Stimulated activated CD4-positive, alpha-beta T cell treated with anti-CD3 and anti-CD28 coated beads, Interleukin-4, amount 100 ng/mL, for 1 hour (primary cell): ENCODE results near the gene HSPA2.
"Not testable (repeated sequence)": the region's sequence is repeated elsewhere in the genome, so short reads cannot be mapped to it uniquely, and the experiment has no call there.

Source experiments
- DNase-seq: peaks from one replicate; pipeline ENCODE4 v3.0.0-alpha.2; 2020

HSPA2 gene

DNA sequence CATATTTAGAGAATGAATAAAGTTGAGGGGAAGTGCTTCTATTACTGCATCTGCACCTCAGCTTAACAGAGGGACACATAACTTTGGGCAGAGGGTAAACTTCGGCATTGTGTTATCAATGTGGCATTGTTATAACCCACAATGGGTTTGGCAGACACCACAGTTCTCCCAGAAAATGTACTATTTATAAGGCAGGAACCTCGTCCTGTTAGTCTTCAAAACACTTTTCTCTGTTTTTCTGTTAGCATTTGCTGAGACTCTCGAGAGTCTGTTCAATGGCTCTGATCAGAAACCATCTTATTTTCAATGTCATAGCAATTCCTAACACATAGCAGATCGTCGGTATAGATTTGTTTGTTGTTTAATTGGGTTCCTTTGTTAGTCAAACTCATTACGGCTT is 23.2 kb downstream of the HSPA2 start:
- DNase-seq, result no peak

- DNase-seq, result no peak
Measured at GRCh38 chr14:64566651-64567122, 26.1 kb downstream of the HSPA2 start.

GRCh38 chr14:64569138-64569631 is 28.6 kb downstream of the HSPA2 start:
- no peak for DNase-seq

- not testable (repeated sequence) for DNase-seq
Measured at GRCh38 chr14:64569646-64570045, 29.1 kb downstream of the HSPA2 start.

DNA sequence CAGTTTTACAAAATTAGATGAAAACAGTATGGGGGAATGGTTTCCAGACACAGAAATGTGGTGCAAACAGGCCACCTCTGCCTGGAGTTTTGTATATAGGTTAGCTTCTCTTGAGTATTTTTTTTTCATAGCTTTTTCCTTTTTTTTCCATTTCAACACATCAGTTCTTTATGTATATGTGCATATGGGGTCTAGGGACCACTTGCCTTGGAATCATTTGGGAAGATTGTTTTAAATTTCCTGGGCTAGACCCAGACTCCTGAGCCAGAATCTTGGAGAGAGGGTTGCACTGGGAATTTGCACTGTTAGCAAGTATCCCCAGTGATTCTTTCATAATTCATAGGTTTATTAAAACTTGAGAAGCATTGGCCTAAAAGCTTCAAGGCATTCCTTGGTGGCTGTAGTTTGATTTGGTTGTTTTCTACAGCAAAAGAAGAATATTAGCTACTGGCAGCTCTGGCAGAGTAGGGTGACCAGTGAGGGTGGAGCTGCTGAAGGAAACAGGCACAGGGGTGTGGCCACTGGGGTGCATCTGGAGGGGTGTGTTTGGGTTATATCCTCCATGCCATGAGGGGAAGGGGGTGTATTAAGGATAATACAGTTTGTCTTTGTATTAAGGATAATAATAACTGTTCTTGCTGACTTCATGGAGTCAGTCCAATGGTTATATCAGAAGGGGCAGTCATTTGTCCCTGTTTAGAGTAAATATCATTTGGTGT is 32.0 kb downstream of the HSPA2 start:
- DNase-seq, result no peak

GRCh38 chr14:64573109-64573508 is 32.6 kb downstream of the HSPA2 start:
- no peak for DNase-seq

- DNase-seq, result no peak
Measured at GRCh38 chr14:64574371-64575107, 34.0 kb downstream of the HSPA2 start.

- no peak for DNase-seq
Measured at GRCh38 chr14:64577211-64577610, 36.7 kb downstream of the HSPA2 start.

DNA sequence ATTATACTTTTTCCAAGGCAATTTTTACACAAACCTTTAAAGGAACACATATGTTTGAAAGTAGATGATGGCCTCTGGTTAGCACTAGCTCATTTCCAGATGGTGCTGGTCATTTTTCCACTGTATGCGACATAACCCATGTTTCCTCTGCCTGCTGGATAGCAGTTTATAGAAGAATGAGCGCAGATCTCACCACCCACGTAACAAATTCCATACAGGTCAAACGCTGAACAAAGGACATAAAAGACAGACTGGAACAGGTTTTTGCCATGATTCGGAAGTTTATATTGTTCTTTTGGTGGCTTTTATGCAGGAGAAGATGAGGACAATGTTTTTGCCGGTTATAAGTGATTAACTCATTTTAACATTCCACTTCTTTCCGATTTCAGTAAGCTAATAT is 39.9 kb downstream of the HSPA2 start:
- DNase-seq, result no peak

GRCh38 chr14:64581363-64581762 is 40.8 kb downstream of the HSPA2 start:
- DNase-seq, result no peak

DNA sequence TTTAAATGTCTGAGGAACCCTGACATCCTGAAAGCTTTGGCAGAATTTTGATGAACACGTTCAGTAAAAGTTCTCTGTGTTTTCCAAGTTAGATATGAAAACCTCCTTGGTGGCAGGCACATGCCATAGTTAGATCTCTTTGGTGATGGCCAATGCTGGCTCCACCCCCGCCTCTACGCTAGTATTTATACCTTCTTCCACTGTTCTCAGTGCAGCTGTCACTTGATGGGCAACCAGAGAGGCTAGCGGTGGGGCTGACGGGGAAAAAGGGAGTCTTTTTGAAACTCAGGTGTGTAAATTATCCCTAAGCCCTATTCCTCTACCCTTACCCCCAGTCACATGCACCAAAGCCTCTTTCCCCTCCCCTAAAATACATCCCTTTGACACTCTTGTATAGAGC is 41.3 kb downstream of the HSPA2 start:
- DNase-seq, result no peak

GRCh38 chr14:64584190-64584589 is 43.6 kb downstream of the HSPA2 start:
- no peak for DNase-seq

DNA sequence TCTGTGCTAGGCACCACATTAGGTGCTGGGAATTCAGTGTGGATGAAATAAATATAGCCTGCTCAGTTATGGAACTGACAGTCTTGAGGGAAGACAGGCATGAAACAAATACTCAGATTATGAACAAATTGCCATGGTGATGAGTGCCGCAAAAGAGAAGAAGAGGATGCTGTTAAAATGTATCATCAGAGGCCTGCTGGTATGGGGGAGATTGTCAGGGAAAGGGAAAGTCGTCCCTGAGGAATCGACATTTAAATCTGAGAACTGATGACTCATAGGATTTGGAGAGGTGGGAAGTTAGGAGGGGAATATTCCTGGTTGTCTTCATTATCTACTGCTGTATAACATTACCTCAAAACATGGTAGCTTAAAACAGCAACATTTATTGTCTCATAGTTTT is 51.3 kb downstream of the HSPA2 start:
- DNase-seq, result no peak
